HG03196 (cell line): ENCODE measurements around the gene GARNL3.

Experiments used
- ATAC-seq: cut with Tn5 transposase; IDR thresholded peaks from one replicate; pipeline ENCODE4 v1.9.1; 2021; ENCODE audit not compliant: unreplicated experiment

GARNL3 gene

DNA sequence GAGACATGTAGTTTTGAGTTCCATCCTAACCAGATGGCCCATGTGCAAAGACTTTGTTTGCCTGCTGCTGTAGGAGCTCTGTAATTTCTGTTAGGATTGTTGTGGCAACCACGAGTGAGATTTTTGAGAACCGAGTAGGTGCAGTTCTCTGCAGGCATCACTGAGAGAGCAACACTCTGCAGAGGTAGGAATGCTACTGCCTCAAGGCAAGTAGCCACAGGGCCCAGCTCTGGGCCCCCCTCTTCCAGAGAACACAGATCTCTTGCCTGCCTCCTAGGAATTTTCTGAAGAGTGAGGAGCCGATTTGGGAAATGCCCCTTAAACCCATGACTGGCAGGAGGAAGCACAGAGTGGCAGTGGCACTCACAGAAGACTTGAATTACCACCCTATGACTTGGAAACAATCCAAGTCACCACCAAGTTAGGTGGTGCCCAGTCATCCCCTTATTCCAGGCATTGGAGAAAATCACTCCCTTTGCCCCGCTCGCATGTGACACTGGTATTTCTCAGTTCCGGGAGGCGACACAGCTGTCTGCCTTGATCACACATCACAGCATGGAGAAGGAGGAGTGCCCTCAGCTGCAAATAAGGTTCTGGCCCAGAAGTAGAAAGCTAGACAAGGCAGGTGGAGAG is 79.9 kb downstream of the GARNL3 start:
- ATAC-seq = no peak

DNA sequence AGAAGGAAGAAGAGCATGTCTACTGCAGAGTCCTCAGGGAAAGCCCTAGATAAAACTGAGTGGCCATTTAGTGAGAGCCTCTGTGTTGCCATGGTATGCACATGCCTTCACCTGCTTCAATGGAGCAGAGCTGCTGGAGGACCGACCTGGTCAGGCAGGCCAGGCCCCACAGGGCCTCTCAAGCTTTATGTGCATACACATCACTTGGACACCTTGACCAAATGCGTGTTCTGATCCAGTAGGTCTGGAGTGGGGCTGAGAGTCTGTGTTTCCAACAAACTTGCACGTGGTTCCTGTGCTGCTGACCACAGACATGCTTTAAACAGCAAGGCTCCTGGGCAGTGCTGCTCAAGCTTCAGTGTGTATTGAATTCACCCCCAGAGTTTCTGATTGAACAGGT is 81.0 kb downstream of the GARNL3 start:
- no peak for ATAC-seq

DNA sequence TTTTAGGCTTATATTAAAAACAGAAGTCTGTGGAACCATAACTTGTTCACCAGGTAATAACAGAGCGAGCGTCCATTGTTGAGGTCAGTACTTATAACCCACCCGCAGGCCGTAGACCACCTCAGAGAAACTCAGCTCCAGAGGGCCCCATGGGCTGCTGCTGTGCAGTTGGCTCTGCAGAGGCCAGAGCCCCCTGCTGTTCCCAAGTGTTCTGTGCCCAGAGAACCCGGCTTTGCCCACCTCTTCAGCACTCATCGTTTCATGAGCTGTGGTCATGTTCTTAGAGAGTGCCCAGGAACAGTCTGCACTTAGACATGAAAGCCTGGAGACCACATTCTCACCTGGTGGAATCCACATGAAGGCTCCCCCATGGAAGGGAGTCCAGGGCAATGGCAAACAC is 82.0 kb downstream of the GARNL3 start:
- no peak for ATAC-seq

DNA sequence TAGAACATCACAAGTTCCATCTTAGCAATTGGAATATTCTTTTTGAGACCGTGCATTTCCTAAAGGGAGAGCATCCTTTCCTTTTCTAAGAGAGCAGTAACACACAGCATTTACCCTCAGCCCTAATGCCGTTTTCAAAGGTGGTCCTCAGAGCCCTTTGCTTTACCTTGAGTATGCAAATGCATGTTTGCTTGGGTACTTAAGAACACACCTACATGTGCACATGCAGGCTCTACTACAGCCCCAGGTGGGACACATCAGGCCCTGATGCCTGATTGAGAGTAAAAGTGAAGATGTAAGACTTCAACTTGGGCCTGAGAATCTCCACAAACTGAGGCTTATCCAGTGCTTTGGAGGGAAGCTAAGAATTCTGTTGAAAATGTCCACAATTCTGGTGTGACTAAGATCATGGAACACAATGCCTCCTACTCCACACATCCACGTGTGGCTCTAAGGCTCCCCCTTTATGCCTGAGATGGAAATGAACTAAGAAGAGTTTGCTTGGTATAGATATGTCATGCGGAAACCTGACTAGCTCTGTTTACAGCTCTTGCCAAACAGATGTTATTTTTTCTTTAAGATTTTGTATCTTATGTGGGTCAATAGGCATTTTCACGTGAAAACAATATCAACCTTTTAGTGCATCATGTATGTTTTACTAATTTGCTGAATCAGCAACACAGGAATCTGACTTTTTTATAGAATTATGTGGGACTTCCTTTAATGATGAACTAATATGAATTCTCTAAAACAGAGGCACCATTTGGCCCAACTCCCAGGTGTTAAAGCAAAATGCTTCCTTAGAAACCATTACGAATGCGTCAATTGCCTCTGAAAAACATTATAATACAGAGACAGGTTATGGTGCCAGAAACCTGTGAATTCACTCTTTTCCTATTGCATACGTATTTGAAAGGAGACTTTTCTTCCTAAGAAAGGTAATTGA is 83.5 kb downstream of the GARNL3 start:
- no peak for ATAC-seq

DNA sequence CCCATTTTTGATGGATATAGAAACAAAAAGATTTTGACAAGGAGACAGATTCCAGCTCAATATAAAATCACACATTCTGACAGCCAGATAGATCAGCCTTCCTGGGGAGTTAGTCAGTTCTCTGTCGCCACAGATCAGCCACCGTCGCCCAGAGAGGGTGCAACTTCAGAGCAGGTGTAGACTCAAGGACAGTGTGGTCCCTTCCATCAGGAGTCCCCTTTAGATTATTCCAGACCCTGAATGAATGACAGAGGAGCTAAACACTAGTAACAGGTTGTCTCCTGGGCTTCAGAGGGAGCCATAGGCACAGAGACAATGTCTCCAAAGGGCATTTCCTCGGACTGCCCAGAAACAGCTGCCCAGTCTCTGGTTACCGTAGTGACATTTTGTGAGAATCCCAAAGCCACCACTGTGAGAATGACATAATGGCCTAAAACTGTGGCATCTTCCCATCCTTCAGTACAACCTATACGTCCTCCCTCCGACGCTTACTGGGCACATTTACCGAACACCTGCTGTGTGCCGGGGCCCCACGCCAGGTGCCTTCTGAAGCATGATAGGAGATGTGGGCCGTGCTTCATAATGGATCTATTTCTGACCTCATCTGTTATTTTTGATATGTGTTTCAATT is 85.0 kb downstream of the GARNL3 start:
- no peak for ATAC-seq

DNA sequence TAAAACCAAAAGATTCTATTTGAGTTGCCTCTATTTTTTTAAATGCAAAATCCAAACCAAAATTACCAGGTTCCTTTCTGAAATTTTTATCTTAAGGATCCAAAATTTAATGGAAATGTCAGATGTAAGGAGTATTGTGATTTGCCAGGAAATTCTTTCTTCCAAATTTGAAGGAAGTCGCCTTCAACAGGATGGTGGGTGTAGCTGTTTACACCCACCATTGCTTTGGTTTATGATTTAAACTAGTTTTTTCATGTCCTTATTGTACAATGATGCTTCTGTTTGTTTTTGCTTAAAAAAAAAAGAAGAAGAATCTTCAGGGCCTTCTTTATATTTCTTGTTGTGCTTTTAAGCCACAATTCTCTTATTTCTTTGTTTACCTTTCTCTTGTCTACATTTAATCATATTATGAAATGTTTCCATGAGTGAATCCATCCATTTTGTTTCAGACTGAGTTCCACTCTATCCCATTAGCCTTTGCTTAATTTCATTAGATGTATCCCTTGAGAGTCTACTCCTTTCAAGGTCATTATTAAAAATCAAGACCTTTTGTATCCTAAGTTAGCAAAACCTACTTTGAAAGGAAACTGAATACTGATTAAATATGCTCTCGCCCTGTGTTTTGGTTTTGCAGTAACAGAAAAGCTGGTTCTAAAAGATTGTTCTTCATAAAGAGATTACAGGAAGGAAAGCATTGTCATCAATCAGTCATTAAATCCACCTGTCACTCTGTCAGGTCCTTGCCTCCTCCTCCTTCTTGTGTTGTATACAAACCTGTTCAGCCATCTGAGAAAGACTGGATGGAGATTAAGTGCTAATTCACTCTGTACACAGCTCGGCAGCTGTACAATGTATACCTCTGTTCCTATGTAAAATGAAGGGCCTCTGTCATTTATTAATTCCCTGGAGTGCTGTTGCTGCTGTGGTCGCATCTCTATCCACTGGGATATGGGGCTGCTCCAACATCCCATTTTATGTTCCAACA is 86.9 kb downstream of the GARNL3 start:
- ATAC-seq = no peak

DNA sequence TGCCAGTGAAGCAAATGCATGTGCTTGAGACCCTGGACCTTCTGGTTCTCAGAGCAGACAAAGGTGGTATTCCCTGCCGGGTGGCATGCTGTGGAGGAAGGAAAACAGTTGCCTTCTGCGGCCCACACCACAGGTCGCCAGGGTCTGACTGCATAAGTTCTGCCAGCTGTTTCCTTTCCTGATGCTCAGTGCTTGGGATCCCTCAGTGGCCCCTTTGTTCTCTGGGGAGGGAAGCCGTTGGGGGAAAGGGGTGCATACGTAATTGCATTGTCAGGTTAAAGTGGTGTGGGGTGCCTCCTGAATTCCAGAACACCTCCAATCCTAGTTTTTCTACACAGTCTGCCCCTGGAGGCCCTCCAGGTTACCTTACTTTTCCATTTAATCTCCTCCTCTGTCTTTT is 89.3 kb downstream of the GARNL3 start:
- ATAC-seq = no peak

DNA sequence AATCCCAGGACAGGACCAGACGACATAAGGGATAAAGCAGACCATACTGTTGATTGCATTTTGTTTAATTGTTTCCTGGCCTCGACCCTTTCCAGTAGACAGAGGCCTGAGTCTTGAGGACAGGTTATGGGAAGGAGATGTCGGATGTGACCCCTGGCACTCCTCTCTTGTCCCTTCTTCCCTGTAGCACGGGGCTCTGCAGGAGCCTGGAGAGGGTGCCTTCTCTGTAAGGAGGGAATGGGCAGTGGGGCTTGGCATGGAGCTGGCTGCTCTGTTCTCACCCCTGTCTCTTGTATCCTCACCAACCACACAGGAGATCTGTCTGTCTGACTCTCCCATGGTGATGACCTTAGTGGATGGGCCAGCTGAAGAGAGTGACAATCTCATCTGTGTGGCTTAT is 92.3 kb downstream of the GARNL3 start:
- no peak for ATAC-seq

DNA sequence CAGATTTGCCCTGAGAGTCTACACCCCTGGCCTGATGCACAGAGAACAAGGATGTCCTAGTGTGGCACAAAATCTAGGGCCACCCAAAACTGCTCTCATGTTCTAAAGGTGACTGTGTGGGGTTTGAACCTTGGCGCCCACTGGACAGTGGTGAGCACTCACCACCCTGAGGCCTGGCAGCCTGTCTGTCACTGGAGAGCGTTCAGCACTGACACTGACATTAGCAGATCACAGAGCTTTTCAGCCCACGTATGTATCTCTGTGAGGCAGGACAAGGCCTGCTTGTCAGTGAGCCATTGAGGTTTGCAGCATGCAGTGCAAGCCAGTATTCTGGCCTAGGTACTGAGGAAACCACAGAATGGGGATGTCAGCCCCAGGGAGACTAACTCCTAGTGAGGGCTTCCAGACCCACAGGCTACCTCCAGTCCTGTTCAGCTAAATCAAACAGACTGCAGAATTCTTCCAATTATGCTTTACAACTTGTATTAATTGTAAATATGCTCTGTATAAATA is 93.5 kb downstream of the GARNL3 start:
- no peak for ATAC-seq

DNA sequence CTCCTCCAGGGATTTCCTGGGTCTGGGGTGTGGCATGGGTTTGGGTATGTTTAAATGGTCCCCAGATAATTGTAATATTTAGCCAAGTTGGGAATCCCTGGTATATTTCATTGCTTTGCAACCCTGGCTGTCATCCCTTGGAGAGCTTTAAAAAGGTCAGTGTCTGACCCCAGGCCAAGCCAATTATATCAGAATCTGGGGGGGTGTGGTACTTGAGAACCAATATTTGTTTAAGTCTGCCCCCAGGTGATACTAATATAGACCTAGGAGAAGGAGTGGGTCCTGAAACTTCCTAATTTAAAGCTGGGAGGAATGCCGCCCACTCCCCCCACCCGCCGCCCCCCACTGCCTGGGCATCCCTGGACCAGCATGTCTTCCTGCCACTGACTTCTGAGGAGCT is 94.2 kb downstream of the GARNL3 start:
- no peak for ATAC-seq

DNA sequence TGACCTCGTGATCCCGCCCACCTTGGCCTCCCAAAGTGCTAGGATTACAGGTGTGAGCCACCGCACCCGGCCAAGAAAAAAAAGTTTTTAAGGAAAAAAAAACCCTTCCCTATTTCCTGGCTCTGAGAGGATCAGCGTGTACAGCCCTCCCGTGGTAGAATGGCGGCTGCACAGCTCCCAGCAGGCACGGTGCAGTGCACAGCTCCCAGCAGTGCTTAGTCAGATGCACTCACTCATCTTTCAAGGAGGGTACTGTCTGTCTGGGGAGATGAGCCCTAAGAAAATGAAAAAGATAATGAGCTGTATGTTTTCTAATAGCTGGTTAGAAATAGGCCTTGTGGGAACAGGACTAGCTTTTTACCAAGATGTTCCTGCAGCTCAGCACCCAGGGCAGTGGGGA is 95.7 kb downstream of the GARNL3 start:
- no peak for ATAC-seq

DNA sequence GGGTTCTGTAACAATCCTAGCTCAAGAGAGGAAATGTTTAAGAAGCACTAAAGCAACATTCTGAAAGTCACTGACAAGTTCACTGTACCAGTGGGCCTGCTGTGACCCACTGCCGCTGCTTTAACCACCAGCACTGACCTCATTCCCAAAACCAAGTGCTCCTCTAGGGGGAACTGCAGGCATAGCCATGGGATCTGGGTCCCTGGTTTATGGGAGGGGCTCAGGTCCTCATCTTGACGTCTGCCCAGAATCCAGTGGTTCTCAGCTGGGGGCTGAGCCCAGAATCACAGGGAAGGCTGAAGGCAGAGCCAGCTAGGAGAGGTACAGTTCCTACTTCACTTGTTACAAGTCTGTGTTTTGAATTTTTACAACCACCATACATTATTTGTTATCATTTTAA is 96.3 kb downstream of the GARNL3 start:
- ATAC-seq = no peak

DNA sequence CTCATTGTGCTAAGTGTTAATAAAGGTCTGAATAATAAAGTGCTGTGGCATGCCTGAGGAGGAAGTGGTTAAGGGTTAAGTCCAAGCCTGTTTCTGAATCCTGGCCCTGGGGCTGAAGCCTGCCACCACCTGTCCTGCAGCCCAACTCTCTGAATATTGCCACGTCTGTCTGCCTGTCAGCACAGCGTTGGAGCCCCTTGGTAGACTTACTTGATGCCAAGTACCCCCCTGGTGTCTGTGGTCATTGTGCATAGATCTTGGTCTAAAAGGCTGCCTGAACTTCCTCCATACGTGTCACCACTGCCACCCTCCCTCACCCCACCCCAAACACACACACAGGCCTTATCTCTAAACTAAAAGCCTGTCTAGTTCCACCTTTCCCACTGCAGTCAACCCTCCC is 97.0 kb downstream of the GARNL3 start:
- no peak for ATAC-seq

DNA sequence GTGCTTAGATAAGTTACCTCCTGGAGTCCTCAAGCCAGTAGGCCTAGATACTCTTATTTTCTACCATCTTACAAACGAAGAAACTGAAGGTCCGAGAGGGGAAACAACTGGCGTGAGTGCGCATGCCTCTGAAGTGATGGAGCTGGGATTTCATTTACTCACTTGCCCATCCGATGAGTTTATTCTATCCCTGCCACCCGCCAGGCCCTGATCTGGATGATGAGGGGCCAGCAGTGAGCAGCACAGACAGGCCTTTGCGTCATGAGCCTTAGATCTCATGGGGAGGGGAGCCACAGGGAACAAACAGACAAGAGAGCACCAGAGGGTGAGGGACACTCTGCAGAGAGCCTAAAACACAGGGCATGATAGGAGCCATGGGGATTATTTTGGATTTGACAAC is 98.3 kb downstream of the GARNL3 start:
- ATAC-seq = no peak

DNA sequence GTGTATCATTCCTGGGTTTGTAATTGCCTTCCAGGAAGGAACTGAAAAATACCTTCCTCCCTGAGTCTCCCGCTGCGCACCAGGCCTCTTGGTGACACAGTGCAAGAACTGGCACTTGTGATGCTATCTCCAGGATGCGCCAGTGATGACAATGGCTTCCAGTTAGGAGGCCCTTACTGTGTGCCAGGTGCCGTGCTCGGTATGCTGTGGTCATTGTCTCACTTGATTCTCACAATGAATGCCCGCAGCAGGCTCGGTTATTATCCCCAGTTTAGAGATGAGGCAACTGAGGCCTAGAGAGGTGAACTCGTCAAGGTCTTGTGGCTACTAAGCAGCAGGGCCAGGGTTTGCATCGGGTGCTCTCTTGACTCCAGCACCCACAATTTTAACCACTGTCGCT is 100.9 kb downstream of the GARNL3 start:
- no peak for ATAC-seq

DNA sequence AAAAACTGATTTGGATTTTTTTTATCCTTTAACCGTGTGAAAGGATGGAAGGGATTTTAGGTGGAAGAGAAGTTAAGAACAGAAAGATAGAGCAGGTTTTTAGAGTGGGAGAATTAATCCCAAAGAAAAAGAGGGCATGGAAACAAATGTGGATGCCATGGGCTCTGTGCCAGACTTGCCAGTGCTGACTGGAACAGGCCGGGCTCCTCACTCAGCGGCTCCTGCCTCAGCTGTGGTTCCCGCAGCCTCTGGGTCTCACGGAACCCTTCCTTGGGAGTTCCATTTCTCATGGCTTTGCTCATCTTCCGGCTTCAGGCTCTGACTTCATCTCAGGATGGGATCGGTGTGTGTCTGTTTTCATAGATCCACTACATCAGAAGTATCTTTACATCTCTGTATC is 102.0 kb downstream of the GARNL3 start:
- ATAC-seq = no peak

DNA sequence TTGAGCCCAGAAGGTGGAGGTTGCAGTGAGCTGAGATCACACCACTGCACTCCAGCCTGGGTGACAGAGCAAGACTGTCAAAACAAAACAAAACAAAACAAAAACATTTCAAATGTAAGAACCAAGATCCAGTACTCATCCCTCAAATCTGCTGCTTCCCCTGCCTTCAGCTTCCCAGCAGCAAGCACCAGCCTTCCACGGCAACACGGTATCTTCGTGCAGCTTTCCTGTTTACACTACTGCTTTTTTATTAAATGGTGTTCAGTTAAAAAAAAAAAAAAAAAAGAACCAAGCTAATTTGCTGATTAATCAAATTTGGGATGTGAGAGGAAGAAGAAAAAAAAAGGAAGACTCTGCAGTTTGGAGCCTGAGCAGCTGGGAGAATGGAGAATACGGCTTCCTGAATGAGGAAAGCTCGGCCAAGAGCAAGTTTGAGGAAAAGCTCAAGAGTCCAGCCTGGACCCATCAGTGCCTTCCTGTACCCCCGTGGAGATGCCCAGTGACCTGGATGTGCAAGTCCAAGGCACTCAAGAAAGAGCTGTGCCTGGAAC is 104.4 kb downstream of the GARNL3 start:
- no peak for ATAC-seq

DNA sequence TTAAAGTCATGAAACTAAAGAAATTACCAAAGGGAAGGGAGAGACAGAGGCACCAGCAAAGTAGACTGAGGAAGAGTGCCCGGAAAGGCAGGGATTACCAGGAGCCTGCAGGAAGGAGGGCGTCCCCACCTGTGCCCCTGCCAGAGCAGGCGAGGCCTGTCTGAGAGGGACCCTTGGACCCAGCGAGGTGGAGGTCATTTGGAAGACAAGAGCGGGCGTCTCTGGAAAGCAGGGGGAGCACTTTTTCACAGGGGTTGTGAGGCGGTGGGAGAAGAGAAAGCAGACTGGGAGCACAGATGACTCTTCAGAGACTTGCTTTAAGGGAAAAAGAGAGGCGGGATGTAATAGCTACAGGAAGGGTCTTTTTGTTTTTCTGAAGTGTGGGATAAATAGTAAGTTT is 104.9 kb downstream of the GARNL3 start:
- ATAC-seq = no peak

DNA sequence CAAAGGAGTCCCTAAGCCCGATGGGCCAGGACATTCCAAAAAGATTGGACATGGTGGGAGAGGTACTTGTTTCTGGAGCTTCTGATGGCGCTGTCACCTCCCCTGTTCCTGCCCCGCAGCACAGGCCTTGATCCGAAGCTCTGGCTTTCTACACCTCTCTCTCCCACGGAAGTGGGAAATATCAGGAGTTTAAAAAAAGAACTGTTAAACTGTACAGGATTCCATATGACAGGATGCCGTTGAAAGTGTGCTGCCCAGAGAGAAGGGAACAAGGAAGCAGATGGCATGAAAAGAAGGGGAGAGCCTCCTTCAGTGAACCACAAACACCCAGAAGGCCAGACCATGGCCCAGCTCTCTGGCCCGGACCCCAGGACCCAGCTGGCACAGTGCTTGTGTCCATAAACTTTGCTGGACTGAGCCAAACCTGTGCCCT is 105.6 kb downstream of the GARNL3 start:
- ATAC-seq = no peak
